Activated CD4-positive, alpha-beta T cell treated with anti-CD3 and anti-CD28 coated beads for 4 hours (primary cell): ENCODE results near the gene SPOCD1.
A peak's percentile ranks its signal among the peaks of the same experiment; 100 is the strongest.

Experiments used
- DNase-seq, 2 donors: peaks; one replicate each; pipeline ENCODE4 v3.0.0-alpha.2; 2020

The SPOCD1 gene

DNA sequence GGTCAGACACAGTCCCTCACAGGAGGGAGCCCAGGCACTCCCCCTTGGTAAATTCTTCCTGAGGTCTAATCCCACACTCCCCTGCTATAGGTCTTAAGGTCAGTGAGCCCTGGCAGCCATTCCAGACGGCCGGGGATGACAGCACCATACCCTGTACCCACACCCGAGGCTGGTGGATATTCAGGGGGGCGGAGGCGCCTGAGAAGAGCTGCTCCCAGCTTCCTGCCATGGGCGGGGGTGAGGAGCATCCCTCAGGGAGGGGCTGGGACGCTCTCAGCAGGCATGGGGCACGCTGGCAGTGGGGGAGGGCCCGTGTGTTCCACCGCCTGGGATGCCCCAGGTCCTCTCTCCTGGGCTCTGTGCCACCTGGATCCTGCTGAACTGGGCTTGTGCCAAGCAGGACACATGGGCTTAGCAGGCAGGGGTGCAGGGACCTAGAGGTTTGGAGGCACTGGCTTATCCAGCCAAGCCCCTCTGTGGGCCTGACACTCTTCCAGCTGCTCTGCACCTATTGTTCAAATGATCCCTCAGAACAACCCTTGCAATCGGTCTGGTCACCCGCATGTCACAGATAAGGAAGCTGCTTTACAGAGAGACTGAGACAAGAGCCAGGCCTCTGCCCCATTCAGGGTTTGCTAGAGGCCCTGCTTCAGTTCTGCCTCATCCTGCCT is 46.0 kb downstream of the SPOCD1 start:
- DNase-seq = no peak

DNA sequence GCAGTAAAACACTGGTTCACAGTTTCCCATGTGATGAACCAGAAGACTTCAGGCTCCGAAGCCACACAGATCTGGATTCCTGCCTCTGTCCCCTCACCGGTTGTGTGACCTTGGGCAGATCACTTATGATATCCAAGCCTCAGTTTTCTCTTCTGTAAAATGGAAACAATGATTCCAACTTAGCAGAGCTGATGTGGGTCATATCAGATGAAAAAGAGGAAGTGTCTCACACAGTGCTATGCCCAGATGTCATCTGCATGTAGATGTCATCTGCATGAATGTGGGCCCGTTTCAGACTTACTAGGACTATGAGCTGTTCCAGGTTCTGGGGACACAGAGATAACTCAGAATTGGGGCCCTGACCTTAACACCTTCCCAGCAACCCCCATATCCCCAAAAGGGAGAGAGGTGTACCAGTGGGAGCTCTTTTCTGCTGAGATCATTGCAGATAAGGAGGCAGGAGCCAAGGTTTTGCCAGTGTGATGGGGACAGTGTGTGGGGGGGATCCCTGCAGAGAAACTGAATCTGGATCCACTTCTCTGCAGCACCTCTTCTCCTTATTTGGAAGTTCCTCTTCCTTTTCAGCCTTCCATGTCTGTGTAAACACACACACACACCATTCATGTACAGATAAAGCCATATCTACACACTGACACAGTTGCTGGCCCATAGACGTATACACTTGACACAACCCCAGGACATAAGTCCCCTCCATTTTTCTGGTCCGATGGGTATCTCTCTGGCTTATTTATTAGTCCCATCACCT is 46.7 kb downstream of the SPOCD1 start:
- no peak for DNase-seq

GRCh38 chr1:31768407-31768907 is 47.4 kb downstream of the SPOCD1 start:
- DNase-seq = no peak

GRCh38 chr1:31767225-31767624 is 48.6 kb downstream of the SPOCD1 start:
- no peak for DNase-seq

DNA sequence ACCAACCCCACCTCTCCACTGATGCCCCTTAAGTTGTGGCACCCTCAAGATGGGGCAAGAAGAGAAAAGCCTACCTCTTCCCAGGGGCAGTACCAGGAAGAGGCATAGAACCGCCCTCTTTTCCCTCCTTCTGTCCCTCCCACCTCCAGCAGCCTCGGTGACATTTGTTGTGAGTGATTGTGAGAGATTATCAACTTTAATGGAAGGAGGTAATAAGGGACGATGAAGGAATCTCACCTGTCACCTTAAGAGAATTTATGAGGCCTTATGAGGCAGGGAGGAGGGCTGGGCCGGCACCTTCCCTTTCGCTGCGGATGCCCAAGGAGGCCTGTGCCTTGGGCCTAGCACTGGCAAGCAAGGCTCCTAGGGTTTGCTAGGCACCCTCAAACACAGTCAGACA is 50.3 kb downstream of the SPOCD1 start:
- DNase-seq = no peak

DNA sequence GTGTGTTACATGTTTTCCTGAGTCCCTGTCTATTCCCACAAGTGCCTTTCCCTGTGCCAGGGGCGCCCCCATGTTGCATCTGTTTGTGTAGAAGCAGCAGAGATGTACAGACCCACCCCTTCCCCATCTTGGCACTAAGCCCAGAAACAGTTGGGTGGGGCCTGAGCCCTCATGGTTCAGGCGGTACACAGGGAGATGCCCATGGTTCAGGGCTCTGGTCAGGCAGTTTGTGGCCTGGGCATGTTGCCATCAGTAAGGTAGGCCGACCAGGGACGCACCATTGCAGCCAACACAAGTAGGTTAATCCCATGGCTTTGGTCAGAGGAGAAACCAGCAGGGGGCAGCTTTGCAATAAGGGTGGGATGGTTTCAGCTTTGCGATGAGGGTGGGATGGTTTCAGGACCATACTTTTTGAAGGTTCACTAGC is 50.8 kb downstream of the SPOCD1 start:
- DNase-seq = no peak

- DNase-seq = no peak
Observed at GRCh38 chr1:31764312-31765040, 51.3 kb downstream of the SPOCD1 start, which contains the start of gene ADGRB2. ADGRB2 (minus strand) TSS chr1:31764340; CDS start chr1:31757221, 7,119 bp downstream.

GRCh38 chr1:31763671-31764311 is 52.0 kb downstream of the SPOCD1 start:
- DNase-seq = no peak

DNA sequence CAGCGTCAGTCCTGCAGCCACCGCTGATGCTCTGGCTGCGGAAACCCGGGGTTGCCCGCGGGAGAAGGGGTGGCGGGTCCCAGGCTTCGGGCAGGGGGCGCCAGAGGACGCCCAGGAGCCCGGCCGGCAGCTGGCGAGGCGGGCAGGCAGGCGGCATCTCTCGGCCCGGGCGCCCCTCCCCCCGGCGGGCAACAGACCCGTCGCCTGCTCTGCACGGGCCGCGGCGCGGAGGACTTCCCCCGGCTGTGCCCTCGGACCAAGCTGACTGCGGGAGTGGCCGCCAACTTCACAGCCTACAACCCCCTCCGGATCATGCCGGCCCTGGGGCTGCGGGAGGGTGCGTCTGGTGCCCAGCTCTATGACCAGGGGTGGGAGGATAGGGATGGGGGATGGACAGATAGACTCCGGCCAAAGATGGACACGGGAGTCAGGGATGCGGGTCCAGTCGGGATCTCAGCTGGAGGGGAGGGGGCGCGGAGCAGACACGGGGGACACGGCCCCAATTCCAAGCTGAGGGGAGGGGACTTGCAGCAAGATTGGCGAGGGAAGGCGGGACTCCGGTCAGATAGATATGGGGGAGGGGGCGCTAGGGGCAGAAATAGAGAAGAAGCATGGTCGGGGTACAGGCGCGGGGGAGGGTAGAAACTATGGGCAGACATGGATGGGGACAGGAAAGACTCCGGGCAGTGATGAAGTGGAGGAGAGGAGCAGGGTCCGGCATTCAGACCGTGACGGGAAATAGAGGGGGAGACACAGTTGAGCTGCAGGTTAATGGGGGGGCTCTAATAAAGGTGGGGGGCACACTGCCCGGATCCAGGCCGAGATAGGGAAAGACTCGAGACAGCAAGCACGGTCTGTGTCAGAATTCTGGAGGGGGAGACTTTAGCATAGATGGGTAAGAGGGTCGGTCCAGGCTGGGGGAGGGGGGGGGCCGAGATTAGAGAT is 52.8 kb downstream of the SPOCD1 start:
- DNase-seq = peak; percentile 57 to 64

DNA sequence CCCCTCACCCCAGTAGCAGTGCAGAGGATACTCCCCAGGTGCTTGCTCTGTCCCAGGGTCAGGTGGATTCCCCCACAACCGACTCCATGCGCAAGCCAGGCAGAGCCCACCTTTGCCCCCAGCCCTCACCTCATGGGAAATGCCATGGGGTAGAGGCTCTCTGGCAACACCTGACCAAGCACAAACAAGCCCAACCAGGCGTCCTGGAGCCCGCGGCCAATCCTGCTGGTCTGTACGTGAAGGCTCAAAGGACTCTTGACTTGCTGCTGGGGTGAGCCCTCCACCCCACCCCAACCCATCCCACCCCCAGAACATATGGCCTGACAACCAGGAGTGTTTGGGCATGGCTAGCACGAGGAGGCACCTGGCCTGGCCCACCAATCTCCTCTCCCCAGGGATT is 53.5 kb downstream of the SPOCD1 start:
- no peak for DNase-seq

- no peak for DNase-seq
Observed at GRCh38 chr1:31761883-31762282, 53.9 kb downstream of the SPOCD1 start.

DNA sequence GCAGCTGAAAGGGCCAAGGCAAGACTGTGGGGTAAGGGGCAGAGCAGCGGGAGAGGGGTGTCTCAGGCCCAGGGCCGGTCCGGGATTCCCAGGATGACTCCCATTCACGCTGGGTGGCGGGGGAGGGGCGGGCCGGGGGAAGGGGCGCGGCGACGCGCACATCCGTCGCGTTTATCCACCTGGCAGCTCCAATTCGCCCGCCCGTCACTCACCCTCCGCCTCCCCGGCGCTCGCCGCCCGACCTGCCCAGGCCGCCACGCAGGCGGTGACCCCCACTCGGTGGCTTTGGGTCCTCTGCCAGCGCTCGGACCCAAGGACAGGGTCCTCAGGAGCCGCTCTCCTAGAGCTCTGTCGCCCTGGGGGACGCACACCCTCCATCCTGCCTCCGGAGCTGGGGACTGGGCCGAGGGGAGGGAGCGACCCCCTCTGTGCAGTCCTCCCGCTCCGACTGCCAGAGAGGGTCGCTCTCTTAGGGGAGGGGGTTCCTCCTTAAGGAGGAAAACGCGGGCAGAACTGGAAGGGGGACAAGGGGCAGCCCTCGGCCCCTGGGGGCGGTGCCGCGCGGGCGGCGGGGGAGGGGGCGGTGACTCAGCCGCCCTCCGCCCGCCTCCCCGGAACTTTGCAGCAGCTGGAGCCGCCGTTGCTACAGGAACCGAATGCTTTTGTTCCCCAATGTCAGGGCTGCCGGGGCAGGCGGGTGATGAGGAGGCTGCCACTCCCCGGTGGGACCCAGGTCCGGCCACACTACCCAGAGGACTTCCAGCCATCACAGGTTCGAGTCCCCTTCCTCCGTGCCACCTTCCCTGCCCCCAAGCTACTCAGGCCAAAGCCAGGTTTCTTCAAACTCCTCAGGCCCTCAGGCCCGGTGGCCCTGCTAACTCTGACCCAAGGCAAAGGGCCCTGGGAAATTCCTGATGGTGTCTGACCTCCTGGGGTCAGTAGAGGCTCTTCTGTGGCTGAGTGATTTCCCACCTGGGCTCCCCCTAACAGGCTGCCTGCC is 55.1 kb downstream of the SPOCD1 start:
- peak; percentile 67 to 73 for DNase-seq

DNA sequence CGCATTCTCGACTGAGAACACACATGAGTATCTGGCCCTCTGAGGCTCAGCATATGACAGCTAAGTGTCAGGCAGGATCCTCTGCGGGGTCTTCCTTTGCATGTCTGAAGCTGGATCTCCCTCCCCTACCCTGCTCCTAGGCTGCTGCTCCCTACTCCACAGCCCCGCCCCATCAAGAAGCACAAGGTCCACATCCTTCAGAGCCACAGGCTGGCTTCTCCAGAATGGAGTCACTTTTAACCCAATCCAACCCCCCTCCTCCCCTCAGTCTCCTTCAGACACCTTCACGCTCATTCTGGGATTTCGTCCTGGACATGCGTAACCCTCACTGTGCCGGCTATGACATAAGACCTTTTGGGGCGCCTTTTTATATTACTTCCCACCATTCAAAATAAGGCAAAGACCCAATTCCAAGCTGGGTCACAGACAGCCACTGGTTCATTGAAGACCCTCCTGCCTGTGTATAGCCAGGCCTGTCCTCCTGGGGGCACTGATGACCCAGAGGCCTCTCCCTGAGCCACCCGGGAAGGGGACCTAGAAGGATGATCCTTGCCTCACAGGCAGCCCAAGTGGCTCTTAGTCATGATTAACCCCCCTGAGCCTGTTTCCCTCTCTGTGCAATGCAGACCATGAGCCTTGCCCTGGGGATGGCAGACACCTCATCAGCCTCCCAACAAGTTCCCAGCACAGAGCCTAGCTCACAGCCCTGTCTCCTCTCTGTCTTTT is 56.4 kb downstream of the SPOCD1 start:
- DNase-seq = no peak

- no peak for DNase-seq
Observed at GRCh38 chr1:31758823-31759222, 57.0 kb downstream of the SPOCD1 start.

DNA sequence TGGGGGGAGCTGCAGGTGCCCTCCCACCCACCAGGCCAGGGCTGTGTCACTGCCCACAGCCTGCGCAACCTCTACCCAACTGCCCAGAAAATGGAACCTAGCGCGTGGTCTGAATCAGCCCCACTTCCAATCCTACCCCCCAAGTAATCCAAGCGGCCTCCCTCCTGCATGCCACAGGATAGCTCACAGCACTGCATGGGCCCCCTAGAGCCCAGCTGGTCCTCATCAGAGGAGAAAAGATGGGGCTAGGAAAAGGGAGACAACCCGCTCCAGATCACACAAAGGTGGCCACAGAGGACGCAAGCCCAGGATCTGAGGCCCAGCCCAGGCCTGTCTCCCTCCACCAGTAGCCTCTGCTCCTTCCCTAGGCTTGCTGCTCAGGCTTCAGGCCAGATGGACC is 57.8 kb downstream of the SPOCD1 start:
- no peak for DNase-seq

- DNase-seq = no peak
Observed at GRCh38 chr1:31757204-31757679, 58.6 kb downstream of the SPOCD1 start.

DNA sequence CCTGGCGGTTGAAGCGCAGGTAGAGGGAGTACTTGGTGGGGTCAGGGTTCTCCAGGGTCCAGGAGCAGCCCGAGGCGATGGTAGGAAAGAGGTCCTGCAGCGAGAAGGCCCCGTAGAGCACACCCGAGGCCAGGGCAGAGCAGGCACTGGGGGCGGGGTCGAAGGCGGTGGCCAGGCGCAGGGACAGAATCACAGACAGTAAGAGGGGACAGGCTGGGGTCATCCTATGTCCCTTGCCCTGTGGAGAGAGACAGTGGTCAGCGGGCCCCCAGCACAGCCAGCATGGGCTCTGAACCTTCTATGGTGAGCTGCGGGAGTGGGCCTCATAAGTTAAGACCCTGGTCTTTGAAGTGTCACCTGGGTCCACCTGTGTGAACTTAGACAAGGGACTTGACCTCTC is 59.2 kb downstream of the SPOCD1 start:
- no peak for DNase-seq

DNA sequence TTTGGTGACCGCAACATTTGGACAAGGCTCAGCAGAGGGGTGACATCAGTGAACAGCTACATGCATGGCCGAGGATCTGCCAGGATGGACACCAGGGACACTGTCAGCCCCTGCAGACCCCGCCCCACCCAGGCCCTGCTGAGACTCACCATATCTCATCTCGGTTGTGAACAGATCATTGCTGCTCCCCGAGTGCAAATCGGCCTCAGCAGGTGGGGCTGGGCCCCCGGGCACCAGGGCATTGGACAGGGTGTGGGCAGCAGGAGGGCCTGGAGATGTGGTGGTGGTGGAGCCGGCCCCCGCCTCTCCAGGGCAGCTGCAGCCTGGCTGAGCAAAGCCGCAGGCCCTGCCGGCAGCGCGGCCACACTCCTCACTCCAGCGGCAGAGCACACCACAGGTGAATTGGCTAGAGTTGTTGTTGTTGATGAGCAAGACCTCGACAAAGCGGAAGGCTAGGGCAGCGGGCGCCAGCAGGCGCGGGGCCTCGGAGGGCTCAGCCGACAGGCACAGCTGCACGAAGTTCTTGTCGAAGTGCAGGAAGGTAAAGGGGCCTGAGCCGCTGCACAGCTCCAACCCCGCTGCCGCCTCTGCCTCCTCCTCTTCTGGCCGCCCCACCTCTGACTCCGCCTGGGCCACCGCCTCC is 59.9 kb downstream of the SPOCD1 start:
- DNase-seq = no peak

DNA sequence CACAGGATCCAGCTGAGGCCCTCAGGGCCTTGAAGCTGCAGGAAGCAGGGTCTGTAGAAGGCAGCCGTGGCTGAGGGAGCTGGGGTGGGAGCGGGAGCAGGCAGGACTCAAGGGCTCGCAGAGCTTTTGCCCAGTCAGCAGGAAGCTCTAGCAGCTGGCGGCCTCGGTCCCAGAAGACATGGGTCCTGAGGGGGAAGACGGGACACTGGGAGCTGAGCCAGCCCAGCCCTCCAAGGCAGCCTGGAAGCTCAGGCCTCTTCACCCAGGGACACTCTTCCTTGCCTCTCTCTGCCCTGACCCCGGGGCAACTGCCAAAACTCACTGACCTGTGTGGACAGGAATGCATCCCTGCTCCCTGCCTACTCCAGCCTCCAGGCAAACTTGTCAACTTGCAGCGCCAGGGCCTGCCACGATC is 60.6 kb downstream of the SPOCD1 start:
- DNase-seq = no peak
